GM12873 (cell line): ENCODE results near the gene TSPEAR.

ENCODE experiments used
- CTCF ChIP-seq: IDR thresholded peaks from 2 replicates; pipeline ENCODE4 v1.5.1; 2012; ENCODE audit warnings: low read depth, mild to moderate bottlenecking, moderate library complexity, low read length, control low read depth; ENCODE audit not compliant: insufficient read depth; ENCODE audit errors: missing control alignments

The TSPEAR gene

GRCh38 chr21:44726826-44727225 lies 15.5 kb upstream of the TSPEAR start:
- TF ChIP-seq CTCF: no peak

GRCh38 chr21:44724926-44725325 lies 13.6 kb upstream of the TSPEAR start:
- TF ChIP-seq CTCF: no peak

- TF ChIP-seq CTCF: no peak
Observed at GRCh38 chr21:44724196-44724595, 12.8 kb upstream of the TSPEAR start.

- TF ChIP-seq CTCF: no peak
Observed at GRCh38 chr21:44723177-44724131, 12.1 kb upstream of the TSPEAR start.

GRCh38 chr21:44722731-44723130 lies 11.4 kb upstream of the TSPEAR start:
- TF ChIP-seq CTCF: no peak

GRCh38 chr21:44720170-44720569 lies 8.8 kb upstream of the TSPEAR start:
- no peak for TF ChIP-seq CTCF

- no peak for TF ChIP-seq CTCF
Observed at GRCh38 chr21:44718571-44718970, 7.2 kb upstream of the TSPEAR start.
